Esophagus (tissue), 2 donors: Measurements from ENCODE around the gene GABRB2. TPM values are rescaled to one million over a fixed set of nuclear protein-coding genes. Genes with fewer than 3 reads are reported as not detected.

Experiments used
- H3K27ac ChIP-seq, 2 donors: one replicate each; pipeline ENCODE4 v1.5.1; 2013; ENCODE audit warnings: low read depth in 2 of 2, mild to moderate bottlenecking in 2 of 2, inconsistent platforms in 1 of 2, low read length in 1 of 2, moderate library complexity in 1 of 2
- H3K27me3 ChIP-seq, 2 donors: one replicate each; pipeline ENCODE4 v1.6.1; 2013; ENCODE audit warnings: low read length in 2 of 2, control low read depth in 1 of 2, mild to moderate bottlenecking in 1 of 2; ENCODE audit not compliant: insufficient read depth in 2 of 2, control insufficient read depth in 1 of 2
- H3K36me3 ChIP-seq, 2 donors: one replicate each; pipeline ENCODE4 v1.6.1; 2013; ENCODE audit warnings: low read length in 1 of 2; ENCODE audit not compliant: control insufficient read depth in 2 of 2, insufficient read depth in 2 of 2
- H3K4me1 ChIP-seq, 2 donors: one replicate each; pipeline ENCODE4 v1.6.1; 2013; ENCODE audit warnings: low read length in 1 of 2; ENCODE audit not compliant: control insufficient read depth in 2 of 2, insufficient read depth in 2 of 2
- H3K4me3 ChIP-seq, 2 donors: one replicate each; pipeline ENCODE4 v1.5.1; 2013; ENCODE audit warnings: low read length in 2 of 2, mild to moderate bottlenecking in 2 of 2, low read depth in 1 of 2, moderate library complexity in 1 of 2
- H3K9me3 ChIP-seq, 2 donors: one replicate each; pipeline ENCODE4 v1.6.1; 2013; ENCODE audit warnings: mild to moderate bottlenecking in 2 of 2, low read depth in 1 of 2, low read length in 1 of 2, moderate library complexity in 1 of 2; ENCODE audit not compliant: control insufficient read depth in 2 of 2, insufficient read depth in 1 of 2
- WGBS, 2 donors: extraction: QIAGEN DNeasy Blood & Tissue Kit; methylation state at CpG; one replicate each; pipeline ENCODE4 v1.1.7; 2013; 5-methylcytosine and 5-hydroxymethylcytosine counted together
- polyA plus RNA-seq, 2 donors: library from polyadenylated mRNA; stranded (reverse); fragments of 200-250 nt; gene quantifications; one replicate each; pipeline ENCODE4 v1.2.3, GENCODE V29; 2013
- donor health status: healthy with polysubstance abuse.
- donor health status: Bipolar disorder and iron deficiency.

The GABRB2 gene
- polyA plus RNA-seq, 2 donors: 0.02 to 0.08 TPM

GRCh38 chr5:161421067-161421466, 125.5 kb downstream of the GABRB2 start:
- Histone ChIP-seq H3K4me1 (no peaks in the 10 kb centered on the region), H3K4me3 (no peak overlapping the region), H3K27ac (no peak overlapping the region), H3K36me3 (no peaks in the 10 kb centered on the region), H3K9me3 (no peaks in the 10 kb centered on the region), H3K27me3 (no peaks in the 10 kb centered on the region)
- WGBS, 2 donors: 63% methylated on average over 4 of the region's 4 CpGs

- Histone ChIP-seq H3K4me3 (no peak overlapping the region), H3K36me3 (no peaks in the 10 kb centered on the region), H3K9me3 (no peaks in the 10 kb centered on the region), H3K27me3 (no peaks in the 10 kb centered on the region), H3K4me1 (no peaks in the 10 kb centered on the region), H3K27ac (no peak overlapping the region)
- 62 to 71% methylated on average over 3 of the region's 3 CpGs for WGBS, 2 donors
Observed at GRCh38 chr5:161420521-161420920, 126.0 kb downstream of the GABRB2 start.

DNA sequence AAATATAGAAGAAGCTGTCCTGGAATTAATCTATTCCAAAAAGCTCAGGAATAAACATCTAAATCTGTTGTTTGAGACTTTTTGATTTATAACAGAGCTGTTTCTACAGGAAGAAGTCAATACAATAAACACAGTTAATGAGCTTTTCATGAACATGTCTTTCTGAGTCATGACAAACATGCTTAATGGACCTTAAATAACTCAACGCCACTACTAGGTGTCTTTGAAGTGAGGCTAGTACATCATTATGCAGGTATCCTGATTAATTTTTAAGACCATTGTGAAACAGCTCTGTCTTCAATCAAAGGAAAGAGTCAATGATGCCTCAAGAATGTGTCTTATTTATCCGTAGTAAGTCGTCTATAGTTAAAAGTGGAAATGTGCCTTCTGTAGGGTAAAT, 131.6 kb downstream of the GABRB2 start:
- Histone ChIP-seq H3K36me3 (no peaks in the 10 kb centered on the region), H3K27me3 (no peaks in the 10 kb centered on the region), H3K4me1 (no peaks in the 10 kb centered on the region), H3K9me3 (no peaks in the 10 kb centered on the region), H3K27ac (no peak overlapping the region), H3K4me3 (no peak overlapping the region)
- WGBS, 2 donors: 55 to 63% methylated on average over 3 of the region's 3 CpGs

DNA sequence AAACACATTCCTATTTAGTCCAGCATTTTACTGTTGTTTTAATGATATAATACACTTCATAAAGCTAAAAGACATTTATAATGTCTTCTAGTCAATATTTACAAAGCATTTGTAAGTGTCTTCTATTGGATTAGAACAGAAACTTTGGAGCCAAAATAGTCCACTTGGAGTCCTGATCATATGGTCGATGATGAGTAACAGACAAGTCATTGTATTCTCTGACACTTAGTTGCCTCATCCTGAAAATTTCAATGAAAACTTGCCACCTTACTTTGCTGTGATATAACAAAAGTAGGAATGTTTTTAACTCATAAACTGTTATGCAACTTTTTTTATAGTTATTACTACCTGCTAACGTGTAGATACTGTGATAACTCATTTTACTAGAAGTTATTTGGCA, 132.5 kb downstream of the GABRB2 start:
- Histone ChIP-seq H3K27ac (no peak overlapping the region), H3K36me3 (no peaks in the 10 kb centered on the region), H3K27me3 (no peaks in the 10 kb centered on the region), H3K9me3 (no peaks in the 10 kb centered on the region), H3K4me1 (no peaks in the 10 kb centered on the region), H3K4me3 (no peak overlapping the region)
- 49 to 70% methylated on average over 2 of the region's 2 CpGs for WGBS, 2 donors

GRCh38 chr5:161412792-161413191, 133.7 kb downstream of the GABRB2 start:
- H3K27me3 ChIP-seq: no peaks in the 10 kb centered on the region
- no peak overlapping the region for H3K4me3 ChIP-seq
- no peaks in the 10 kb centered on the region for H3K36me3 ChIP-seq
- H3K4me1 ChIP-seq: no peaks in the 10 kb centered on the region
- H3K27ac ChIP-seq: no peak overlapping the region
- no peaks in the 10 kb centered on the region for H3K9me3 ChIP-seq

DNA sequence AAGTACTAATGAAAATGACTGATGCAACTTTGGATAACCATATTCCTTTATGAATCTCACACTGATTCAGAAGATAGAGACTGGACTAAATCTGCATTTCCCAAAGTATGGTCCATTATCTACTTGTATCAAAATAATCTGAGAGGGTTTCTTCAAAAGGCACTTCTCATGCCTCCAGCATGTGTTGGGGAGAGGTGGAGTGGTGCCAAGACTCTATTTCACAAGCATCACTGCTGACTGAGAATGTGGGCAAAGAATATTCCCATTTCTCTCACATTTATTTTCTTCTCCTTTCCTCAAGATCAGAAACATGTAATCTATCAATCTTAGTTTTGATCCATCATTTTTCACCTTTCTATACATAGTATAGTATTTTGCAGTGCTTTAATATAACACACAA, 135.4 kb downstream of the GABRB2 start:
- no peak overlapping the region for H3K27ac ChIP-seq
- no peaks in the 10 kb centered on the region for H3K27me3 ChIP-seq
- no peak overlapping the region for H3K4me3 ChIP-seq

GRCh38 chr5:161410640-161411039, 135.9 kb downstream of the GABRB2 start:
- Histone ChIP-seq H3K4me3 (no peak overlapping the region), H3K27me3 (no peaks in the 10 kb centered on the region), H3K27ac (no peak overlapping the region), H3K9me3 (no peaks in the 10 kb centered on the region), H3K4me1 (no peaks in the 10 kb centered on the region), H3K36me3 (no peaks in the 10 kb centered on the region)
- 84 to 91% methylated on average over 5 of the region's 5 CpGs for WGBS, 2 donors

More for the DNA sequence above, 135.4 kb downstream of the GABRB2 start:
- no peaks in the 10 kb centered on the region for H3K4me1 ChIP-seq
- H3K36me3 ChIP-seq: no peaks in the 10 kb centered on the region
- no peaks in the 10 kb centered on the region for H3K9me3 ChIP-seq

DNA sequence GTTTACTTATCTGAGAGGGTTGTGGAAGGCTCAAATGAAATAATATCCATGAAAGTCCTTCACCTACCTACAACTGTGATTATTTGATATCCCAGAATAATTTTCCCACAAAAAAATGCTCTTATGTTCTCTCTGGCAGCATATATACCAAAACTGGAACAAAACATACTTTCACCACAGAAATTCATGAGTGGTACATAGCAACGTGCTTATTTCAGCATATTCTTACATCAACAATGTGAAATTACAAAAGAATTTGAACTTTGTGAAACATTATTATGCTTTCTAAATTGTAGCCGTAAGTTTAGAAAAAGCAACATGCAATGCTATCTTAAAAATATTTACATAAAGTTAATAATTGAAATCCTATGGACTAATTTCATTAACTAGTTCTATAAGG, 137.1 kb downstream of the GABRB2 start:
- no peaks in the 10 kb centered on the region for H3K27me3 ChIP-seq
- H3K4me1 ChIP-seq: no peaks in the 10 kb centered on the region
- 70 to 77% methylated on average over 2 of the region's 2 CpGs for WGBS, 2 donors
- no peaks in the 10 kb centered on the region for H3K36me3 ChIP-seq
- no peak overlapping the region for H3K4me3 ChIP-seq
- no peaks in the 10 kb centered on the region for H3K9me3 ChIP-seq
- no peak overlapping the region for H3K27ac ChIP-seq

- H3K36me3 ChIP-seq: no peaks in the 10 kb centered on the region
- H3K27ac ChIP-seq: no peak overlapping the region
- H3K4me1 ChIP-seq: no peaks in the 10 kb centered on the region
- no peak overlapping the region for H3K4me3 ChIP-seq
- H3K27me3 ChIP-seq: no peaks in the 10 kb centered on the region
- WGBS, 2 donors: 45 to 49% methylated on average over 3 of the region's 3 CpGs
- no peaks in the 10 kb centered on the region for H3K9me3 ChIP-seq
Observed at GRCh38 chr5:161406880-161407279, 139.6 kb downstream of the GABRB2 start.

DNA sequence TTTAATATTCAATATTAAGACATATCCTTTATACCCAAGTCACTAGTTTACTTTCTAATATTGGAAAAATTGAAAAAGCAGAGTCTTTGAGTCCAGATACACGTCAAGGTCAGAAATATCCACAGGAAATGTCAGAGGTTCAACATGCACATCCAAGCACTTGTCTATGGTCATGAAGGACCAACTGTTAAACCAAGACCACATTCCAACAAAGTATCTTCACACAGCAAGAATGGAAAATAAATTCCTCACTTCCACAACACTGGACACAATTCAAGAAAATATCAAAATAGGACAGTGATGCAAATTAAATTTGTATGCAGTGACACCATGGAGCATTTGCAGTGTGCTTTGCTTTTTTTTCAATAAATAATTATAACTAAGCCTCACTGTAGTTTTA, 142.5 kb downstream of the GABRB2 start:
- 56 to 59% methylated on average over 1 of the region's 1 CpG for WGBS, 2 donors
- Histone ChIP-seq H3K27me3 (no peaks in the 10 kb centered on the region), H3K4me3 (no peak overlapping the region), H3K36me3 (no peaks in the 10 kb centered on the region), H3K9me3 (no peaks in the 10 kb centered on the region), H3K27ac (no peak overlapping the region), H3K4me1 (no peaks in the 10 kb centered on the region)
